HTERT RPE-1 (cell line): Measurements from ENCODE around the gene SPATA6.
"Not testable (repeated sequence)": the region's sequence is repeated elsewhere in the genome, so short reads cannot be mapped to it uniquely, and the experiment has no call there.

Source experiments
- in situ Hi-C: fragments of 300-500 bp; cut with MboI; formaldehyde crosslinking; loops from 4 replicates; pipeline ENCODE4 v1.14.3; 2020; ENCODE audit warnings: low sequenced_read_pairs

SPATA6 gene

GRCh38 chr1:48462716-48463302 is 9.2 kb downstream of the SPATA6 start:
- in situ Hi-C loops = no loop called here

- in situ Hi-C loops = no loop called here
Observed at GRCh38 chr1:48450505-48450904, 21.5 kb downstream of the SPATA6 start.

- in situ Hi-C loops = no loop called here
Observed at GRCh38 chr1:48448932-48449331, 23.1 kb downstream of the SPATA6 start.

GRCh38 chr1:48444186-48444585 is 27.8 kb downstream of the SPATA6 start:
- in situ Hi-C loops = not testable (repeated sequence)

- in situ Hi-C loops = no loop called here
Observed at GRCh38 chr1:48442864-48443619, 29.0 kb downstream of the SPATA6 start.

GRCh38 chr1:48440786-48441185 is 31.2 kb downstream of the SPATA6 start:
- in situ Hi-C loops = not testable (repeated sequence)

- in situ Hi-C loops = no loop called here
Observed at GRCh38 chr1:48439380-48439779, 32.6 kb downstream of the SPATA6 start.

GRCh38 chr1:48437379-48437778 is 34.6 kb downstream of the SPATA6 start:
- in situ Hi-C loops = not testable (repeated sequence)

- in situ Hi-C loops = not testable (repeated sequence)
Observed at GRCh38 chr1:48435312-48436002, 36.5 kb downstream of the SPATA6 start.

- in situ Hi-C loops = no loop called here
Observed at GRCh38 chr1:48430832-48431231, 41.2 kb downstream of the SPATA6 start.

GRCh38 chr1:48422009-48422408 is 50.0 kb downstream of the SPATA6 start:
- in situ Hi-C loops = no loop called here

GRCh38 chr1:48418742-48419141 is 53.3 kb downstream of the SPATA6 start:
- in situ Hi-C loops = no loop called here

GRCh38 chr1:48415050-48415449 is 57.0 kb downstream of the SPATA6 start:
- in situ Hi-C loops = no loop called here

- in situ Hi-C loops = no loop called here
Observed at GRCh38 chr1:48414264-48414663, 57.7 kb downstream of the SPATA6 start.

- in situ Hi-C loops = no loop called here
Observed at GRCh38 chr1:48405940-48406339, 66.1 kb downstream of the SPATA6 start.

- in situ Hi-C loops = no loop called here
Observed at GRCh38 chr1:48405400-48405799, 66.6 kb downstream of the SPATA6 start.

- in situ Hi-C loops = no loop called here
Observed at GRCh38 chr1:48402599-48402998, 69.4 kb downstream of the SPATA6 start.

- in situ Hi-C loops = no loop called here
Observed at GRCh38 chr1:48396208-48396607, 75.8 kb downstream of the SPATA6 start.

GRCh38 chr1:48391926-48392325 is 80.1 kb downstream of the SPATA6 start:
- in situ Hi-C loops = no loop called here

GRCh38 chr1:48387409-48387808 is 84.6 kb downstream of the SPATA6 start:
- in situ Hi-C loops = no loop called here

GRCh38 chr1:48374785-48375184 is 97.2 kb downstream of the SPATA6 start:
- in situ Hi-C loops = no loop called here

- in situ Hi-C loops = no loop called here
Observed at GRCh38 chr1:48371598-48371997, 100.4 kb downstream of the SPATA6 start.
